ENCODE measurements around the gene EPHB6.

EPHB6 gene

GRCh38 chr7:142812437-142813215 is 42.2 kb upstream of the EPHB6 start:
- Histone ChIP-seq H3K4me3 (ENCODE audit: low read length) (no peak overlapping the region), H3K79me2 (ENCODE audit: control insufficient read depth, low read length) (no peaks in the 10 kb centered on the region), H3K4me1 (ENCODE audit: control insufficient read depth, low read length) (peaks cover 58% of the 10 kb centered on the region), H3K9me3 (ENCODE audit: control insufficient read depth, insufficient read depth, low read length) (no peaks in the 10 kb centered on the region), H3K27me3 (ENCODE audit: control insufficient read depth, low read length) (peaks cover 3% of the 10 kb centered on the region; the same call in 1 of the 2 replicates), H3K9me2 (replicated peaks; ENCODE audit: control insufficient read depth, low read length) (no peaks in the 10 kb centered on the region), H3K27ac (ENCODE audit: low read depth, low read length) (no peak overlapping the region), H3K4me2 (ENCODE audit: low read length) (no peak overlapping the region), H3F3A (ENCODE audit: control insufficient read depth, insufficient read depth) (peaks cover 26% of the 10 kb centered on the region), H3K36me3 (ENCODE audit: control insufficient read depth, low read length) (peaks cover 3% of the 10 kb centered on the region; the same call in 1 of the 2 replicates), H4K20me1 (ENCODE audit: control insufficient read depth, insufficient read depth, low read depth, low read length) (no peaks in the 10 kb centered on the region)
- TF ChIP-seq EZH2phosphoT487 (IDR thresholded peaks at IDR 0.05; ENCODE audit: borderline replicate concordance, low read length): no peak
- TF ChIP-seq, protein P1, sequence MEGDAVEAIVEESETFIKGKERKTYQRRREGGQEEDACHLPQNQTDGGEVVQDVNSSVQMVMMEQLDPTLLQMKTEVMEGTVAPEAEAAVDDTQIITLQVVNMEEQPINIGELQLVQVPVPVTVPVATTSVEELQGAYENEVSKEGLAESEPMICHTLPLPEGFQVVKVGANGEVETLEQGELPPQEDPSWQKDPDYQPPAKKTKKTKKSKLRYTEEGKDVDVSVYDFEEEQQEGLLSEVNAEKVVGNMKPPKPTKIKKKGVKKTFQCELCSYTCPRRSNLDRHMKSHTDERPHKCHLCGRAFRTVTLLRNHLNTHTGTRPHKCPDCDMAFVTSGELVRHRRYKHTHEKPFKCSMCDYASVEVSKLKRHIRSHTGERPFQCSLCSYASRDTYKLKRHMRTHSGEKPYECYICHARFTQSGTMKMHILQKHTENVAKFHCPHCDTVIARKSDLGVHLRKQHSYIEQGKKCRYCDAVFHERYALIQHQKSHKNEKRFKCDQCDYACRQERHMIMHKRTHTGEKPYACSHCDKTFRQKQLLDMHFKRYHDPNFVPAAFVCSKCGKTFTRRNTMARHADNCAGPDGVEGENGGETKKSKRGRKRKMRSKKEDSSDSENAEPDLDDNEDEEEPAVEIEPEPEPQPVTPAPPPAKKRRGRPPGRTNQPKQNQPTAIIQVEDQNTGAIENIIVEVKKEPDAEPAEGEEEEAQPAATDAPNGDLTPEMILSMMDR (IDR thresholded peaks at IDR 0.05; ENCODE audit: low read depth, low read length, poor library complexity, severe bottlenecking): no peak

GRCh38 chr7:142813226-142813625 is 41.6 kb upstream of the EPHB6 start:
- peaks cover 52% of the 10 kb centered on the region for H3K4me1 ChIP-seq (ENCODE audit: control insufficient read depth, low read length)
- TF ChIP-seq, protein P1 (IDR thresholded peaks at IDR 0.05; ENCODE audit: low read depth, low read length, poor library complexity, severe bottlenecking): no peak
- TF ChIP-seq EZH2phosphoT487 (IDR thresholded peaks at IDR 0.05; ENCODE audit: borderline replicate concordance, low read length): no peak
- H3K4me3 ChIP-seq (ENCODE audit: low read length): no peak overlapping the region
- H3F3A ChIP-seq (ENCODE audit: control insufficient read depth, insufficient read depth): peaks cover 20% of the 10 kb centered on the region
- no peaks in the 10 kb centered on the region for H3K79me2 ChIP-seq (ENCODE audit: control insufficient read depth, low read length)
- H4K20me1 ChIP-seq (ENCODE audit: control insufficient read depth, insufficient read depth, low read depth, low read length): no peaks in the 10 kb centered on the region
- H3K27ac ChIP-seq (ENCODE audit: low read depth, low read length): no peak overlapping the region
- H3K27me3 ChIP-seq (ENCODE audit: control insufficient read depth, low read length): peaks cover 3% of the 10 kb centered on the region; the same call in 1 of the 2 replicates
- no peaks in the 10 kb centered on the region for H3K9me2 ChIP-seq (replicated peaks; ENCODE audit: control insufficient read depth, low read length)
- no peak overlapping the region for H3K4me2 ChIP-seq (ENCODE audit: low read length)
- H3K36me3 ChIP-seq (ENCODE audit: control insufficient read depth, low read length): peaks cover 3% of the 10 kb centered on the region; the same call in 1 of the 2 replicates
- no peaks in the 10 kb centered on the region for H3K9me3 ChIP-seq (ENCODE audit: control insufficient read depth, insufficient read depth, low read length)

DNA sequence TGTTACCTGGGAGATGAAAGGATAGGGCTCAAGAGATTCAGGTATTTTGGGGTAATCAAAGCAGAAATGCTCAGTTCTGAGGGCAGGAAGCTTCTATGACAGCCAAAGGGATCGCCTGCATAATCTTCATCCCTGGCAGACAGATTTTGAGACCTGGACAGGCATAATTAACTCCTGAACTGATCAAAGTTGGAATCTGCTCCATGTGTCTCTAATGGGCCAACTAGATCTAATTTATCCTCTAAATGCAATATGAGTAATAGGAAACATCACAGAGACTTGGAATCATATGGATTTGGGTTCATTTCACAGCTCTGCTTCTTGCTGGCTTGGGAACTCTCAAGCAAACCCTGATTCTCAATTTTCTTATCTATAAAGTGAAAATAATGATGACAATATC is 41.2 kb upstream of the EPHB6 start:
- H3F3A ChIP-seq (ENCODE audit: control insufficient read depth, insufficient read depth): peaks cover 16% of the 10 kb centered on the region

More for the DNA sequence above, 41.2 kb upstream of the EPHB6 start:
- Histone ChIP-seq H3K36me3 (ENCODE audit: control insufficient read depth, low read length) (0 out of 2 replicates have a peak, but pooled peaks cover 3% of the 10 kb centered on the region), H3K27me3 (ENCODE audit: control insufficient read depth, low read length) (peaks cover 3% of the 10 kb centered on the region; the same call in 1 of the 2 replicates), H3K9me3 (ENCODE audit: control insufficient read depth, insufficient read depth, low read length) (no peaks in the 10 kb centered on the region), H4K20me1 (ENCODE audit: control insufficient read depth, insufficient read depth, low read depth, low read length) (no peaks in the 10 kb centered on the region), H3K4me1 (ENCODE audit: control insufficient read depth, low read length) (peaks cover 47% of the 10 kb centered on the region), H3K9me2 (replicated peaks; ENCODE audit: control insufficient read depth, low read length) (no peaks in the 10 kb centered on the region), H3K4me2 (ENCODE audit: low read length) (no peak overlapping the region), H3K27ac (ENCODE audit: low read depth, low read length) (no peak overlapping the region), H3K4me3 (ENCODE audit: low read length) (no peak overlapping the region), H3K79me2 (ENCODE audit: control insufficient read depth, low read length) (no peaks in the 10 kb centered on the region)
- TF ChIP-seq, protein P1 (IDR thresholded peaks at IDR 0.05; ENCODE audit: low read depth, low read length, poor library complexity, severe bottlenecking): no peak
- TF ChIP-seq EZH2phosphoT487 (IDR thresholded peaks at IDR 0.05; ENCODE audit: borderline replicate concordance, low read length): no peak

Measured in DOHH2 (cell line).